Endothelial cell (in vitro differentiated cells): ENCODE measurements around the gene ANGPTL4. TPM values are rescaled to one million over a fixed set of nuclear protein-coding genes. Genes with fewer than 3 reads are reported as not detected.

Experiments used
- DNase-seq: peaks from one replicate; pipeline ENCODE4 v3.0.0; 2021; ENCODE audit warnings: low spot score
- H3K27ac Mint-ChIP-seq: one replicate; pipeline ENCODE4 v1.8.0; 2021; ENCODE audit warnings: mixed read lengths, inconsistent platforms; ENCODE audit not compliant: unreplicated experiment
- H3K27me3 Mint-ChIP-seq: one replicate; pipeline ENCODE4 v1.8.0; 2021; ENCODE audit warnings: mild to moderate bottlenecking, moderate library complexity, mixed read lengths, inconsistent platforms; ENCODE audit not compliant: unreplicated experiment
- H3K36me3 Mint-ChIP-seq: one replicate; pipeline ENCODE4 v1.8.0; 2021; ENCODE audit warnings: mild to moderate bottlenecking, low read depth, mixed read lengths, inconsistent platforms; ENCODE audit not compliant: unreplicated experiment
- H3K4me1 Mint-ChIP-seq: one replicate; pipeline ENCODE4 v1.8.0; 2021; ENCODE audit warnings: mild to moderate bottlenecking, mixed read lengths, inconsistent platforms; ENCODE audit not compliant: unreplicated experiment
- H3K4me3 Mint-ChIP-seq: one replicate; pipeline ENCODE4 v1.8.0; 2021; ENCODE audit warnings: mild to moderate bottlenecking, mixed read lengths, inconsistent platforms; ENCODE audit not compliant: unreplicated experiment
- H3K9me3 Mint-ChIP-seq: one replicate; pipeline ENCODE4 v1.8.0; 2021; ENCODE audit warnings: mixed read lengths, inconsistent platforms; ENCODE audit not compliant: unreplicated experiment
- total RNA-seq: library from RNA; stranded (reverse); fragmentation: NEBNext Ultra II Directional; extraction: Animal tissue kit (Norgen Biotek cat#: 25700); gene quantifications from one replicate; pipeline ENCODE4 v1.2.1, GENCODE V29; 2021; ENCODE audit not compliant: unreplicated experiment
- TF ChIP-seq, protein P1 (sequence below): fragments of 200-600 bp; sonication (generic); IDR thresholded peaks from one replicate; pipeline ENCODE4 v1.5.0; 2021; ENCODE audit warnings: antibody characterized with exemption; ENCODE audit not compliant: unreplicated experiment

ANGPTL4 gene
- total RNA-seq, 1 donor from 2014 or later, result 14.3 TPM

DNA sequence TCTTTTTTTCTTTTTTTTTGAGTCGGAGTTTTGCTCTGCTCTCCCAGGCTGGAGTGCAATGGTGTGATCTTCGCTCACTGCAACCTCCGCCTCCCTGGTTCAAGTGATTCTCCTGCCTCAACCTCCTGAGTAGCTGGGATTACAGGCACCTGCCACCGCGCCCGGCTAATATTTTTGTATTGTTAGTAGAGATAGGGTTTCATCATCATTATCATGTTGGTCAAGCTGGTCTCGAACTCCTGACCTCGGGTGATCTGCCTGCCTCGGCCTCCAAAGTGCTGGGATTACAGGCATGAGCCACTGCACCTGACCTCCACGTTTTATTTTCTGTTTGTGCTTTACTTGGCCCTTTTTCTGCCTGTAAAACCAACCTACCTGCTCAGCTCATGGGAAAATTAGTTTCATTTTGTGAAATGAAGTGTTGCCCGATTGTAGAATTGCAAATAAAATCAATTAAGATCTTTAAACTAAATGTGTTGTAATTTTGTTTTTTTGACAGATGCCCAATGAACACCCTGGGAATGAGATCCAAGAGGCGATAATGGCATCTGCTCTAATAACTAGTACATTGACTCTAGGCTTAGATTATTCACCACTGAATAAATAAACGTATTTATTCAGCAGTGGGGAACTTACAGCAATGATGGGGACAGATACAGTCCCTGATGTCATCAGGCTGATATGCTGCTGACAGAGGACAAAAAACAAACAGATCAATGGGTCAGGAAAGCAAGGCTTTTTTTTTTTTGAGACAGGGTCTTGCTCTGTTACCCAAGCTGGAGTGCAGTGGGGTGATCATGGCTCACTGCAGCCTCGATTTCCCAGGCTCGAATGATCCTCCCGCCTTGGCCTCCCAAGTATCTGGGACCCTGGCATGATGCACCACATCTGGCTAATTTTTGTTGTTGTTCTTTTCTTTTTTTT lies 24.0 kb downstream of the ANGPTL4 start:
- H3K27me3 Mint-ChIP-seq, result peaks cover 4% of the 10 kb centered on the region
- peaks cover 50% of the 10 kb centered on the region for H3K4me1 Mint-ChIP-seq
- H3K36me3 Mint-ChIP-seq, result peaks cover 16% of the 10 kb centered on the region
- TF ChIP-seq, protein P1, sequence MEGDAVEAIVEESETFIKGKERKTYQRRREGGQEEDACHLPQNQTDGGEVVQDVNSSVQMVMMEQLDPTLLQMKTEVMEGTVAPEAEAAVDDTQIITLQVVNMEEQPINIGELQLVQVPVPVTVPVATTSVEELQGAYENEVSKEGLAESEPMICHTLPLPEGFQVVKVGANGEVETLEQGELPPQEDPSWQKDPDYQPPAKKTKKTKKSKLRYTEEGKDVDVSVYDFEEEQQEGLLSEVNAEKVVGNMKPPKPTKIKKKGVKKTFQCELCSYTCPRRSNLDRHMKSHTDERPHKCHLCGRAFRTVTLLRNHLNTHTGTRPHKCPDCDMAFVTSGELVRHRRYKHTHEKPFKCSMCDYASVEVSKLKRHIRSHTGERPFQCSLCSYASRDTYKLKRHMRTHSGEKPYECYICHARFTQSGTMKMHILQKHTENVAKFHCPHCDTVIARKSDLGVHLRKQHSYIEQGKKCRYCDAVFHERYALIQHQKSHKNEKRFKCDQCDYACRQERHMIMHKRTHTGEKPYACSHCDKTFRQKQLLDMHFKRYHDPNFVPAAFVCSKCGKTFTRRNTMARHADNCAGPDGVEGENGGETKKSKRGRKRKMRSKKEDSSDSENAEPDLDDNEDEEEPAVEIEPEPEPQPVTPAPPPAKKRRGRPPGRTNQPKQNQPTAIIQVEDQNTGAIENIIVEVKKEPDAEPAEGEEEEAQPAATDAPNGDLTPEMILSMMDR, result no peak
- H3K4me3 Mint-ChIP-seq, result peak overlapping the region; percentile 52
- DNase-seq, result no peak
- H3K27ac Mint-ChIP-seq, result no peak overlapping the region
- H3K9me3 Mint-ChIP-seq, result no peaks in the 10 kb centered on the region

DNA sequence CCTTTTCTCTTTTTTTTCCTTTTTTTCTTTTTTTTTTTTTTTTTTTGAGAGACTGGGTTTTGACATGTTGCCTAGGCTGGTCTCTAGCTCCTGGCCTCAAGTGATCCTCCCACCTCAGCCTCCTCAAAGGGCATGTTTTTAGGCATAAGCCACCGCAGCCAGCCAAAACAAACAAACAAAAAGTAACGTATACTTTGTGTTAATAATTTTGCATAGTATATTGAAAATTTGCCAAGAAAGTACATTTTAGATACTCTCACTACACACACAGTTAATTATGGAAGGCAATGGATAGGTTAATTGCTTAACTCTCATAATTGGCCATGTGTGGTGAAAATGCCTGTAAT lies 24.6 kb downstream of the ANGPTL4 start:
- Mint-ChIP-seq H3K4me1 (peaks cover 45% of the 10 kb centered on the region), H3K4me3 (no peak overlapping the region), H3K27ac (no peak overlapping the region), H3K9me3 (no peaks in the 10 kb centered on the region), H3K27me3 (peaks cover 4% of the 10 kb centered on the region), H3K36me3 (peaks cover 18% of the 10 kb centered on the region)
- no peak for DNase-seq
- TF ChIP-seq, protein P1, result no peak

DNA sequence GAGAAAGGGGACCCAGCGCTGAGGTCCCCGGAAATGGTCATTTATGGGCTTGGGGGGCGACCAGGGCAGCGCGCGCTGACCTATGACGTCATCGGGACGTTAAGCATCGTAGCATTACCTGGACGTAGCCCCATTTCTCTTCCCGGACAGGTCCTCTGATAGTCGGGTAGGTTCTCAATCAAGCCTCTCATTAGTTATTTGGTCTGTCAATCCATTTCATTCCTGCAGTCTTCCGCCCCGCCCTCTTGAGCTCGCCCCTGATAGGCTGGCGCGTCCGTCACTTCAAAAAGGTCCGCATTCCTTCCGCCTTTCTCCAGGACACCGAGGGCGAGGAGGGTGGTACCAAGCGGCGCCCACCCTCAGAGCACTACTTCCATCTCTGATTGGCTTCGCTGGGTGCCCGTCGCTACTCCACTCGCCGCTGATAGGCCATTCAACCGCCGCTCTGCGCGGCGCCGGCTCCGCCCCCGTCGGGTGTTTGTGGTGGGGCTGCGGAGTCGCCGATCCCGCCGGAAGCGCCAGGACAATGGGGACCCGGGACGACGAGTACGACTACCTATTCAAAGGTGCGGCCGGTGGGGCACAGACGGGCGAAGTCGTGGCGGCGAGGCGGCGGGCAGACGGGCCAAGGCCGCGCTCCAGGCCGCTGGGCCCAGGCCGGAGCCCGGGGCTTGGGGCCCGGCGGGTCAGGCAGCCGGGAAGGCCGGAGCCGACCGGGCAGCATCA lies 26.1 kb downstream of the ANGPTL4 start, which contains the start of gene RAB11B:
Gene RAB11B (plus strand): TSS at position 470 of the 726 bp plus-strand sequence. CDS start 57 bp downstream, at position 527.
- H3K36me3 Mint-ChIP-seq, result peaks cover 18% of the 10 kb centered on the region
- peak; percentile 96 for DNase-seq
- H3K4me3 Mint-ChIP-seq, result peak within 1 kb of the TSS; percentile 90
- peak within 1 kb of the TSS; percentile 93 for H3K27ac Mint-ChIP-seq
- peaks cover 44% of the 10 kb centered on the region for H3K4me1 Mint-ChIP-seq
- no peaks in the 10 kb centered on the region for H3K9me3 Mint-ChIP-seq
- H3K27me3 Mint-ChIP-seq, result no peaks in the 10 kb centered on the region
- TF ChIP-seq, protein P1, result no peak

DNA sequence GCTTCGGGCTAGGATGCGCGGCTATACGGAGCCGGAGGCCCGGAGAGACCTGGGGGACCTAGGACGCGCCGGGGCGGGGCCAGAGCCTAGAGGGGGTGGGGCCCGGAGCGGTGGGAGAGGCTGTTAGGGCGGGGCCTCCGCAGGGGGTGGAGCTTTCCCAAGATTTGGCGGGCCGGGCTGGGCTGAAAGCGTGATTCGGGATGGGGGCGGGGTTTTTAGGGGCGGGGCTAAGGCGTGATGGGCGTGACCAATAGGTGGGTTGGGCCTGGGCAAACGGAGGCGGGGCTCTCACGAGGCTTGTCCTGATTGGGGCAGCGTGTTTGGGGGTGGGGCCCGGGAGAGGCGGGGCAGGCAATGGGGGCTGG lies 26.6 kb downstream of the ANGPTL4 start:
- peaks cover 2% of the 10 kb centered on the region for H3K27me3 Mint-ChIP-seq
- peak overlapping the region; percentile 57 for H3K27ac Mint-ChIP-seq
- peaks cover 43% of the 10 kb centered on the region for H3K4me1 Mint-ChIP-seq
- peak; percentile 98 for DNase-seq
- TF ChIP-seq, protein P1, result no peak
- H3K4me3 Mint-ChIP-seq, result peak overlapping the region; percentile 83
- H3K9me3 Mint-ChIP-seq, result no peaks in the 10 kb centered on the region
- peaks cover 18% of the 10 kb centered on the region for H3K36me3 Mint-ChIP-seq
